MM.1S (cell line): ENCODE results near the gene CACNA1D.

ENCODE experiments used
- EZH2 ChIP-seq: fragments of 300-600 bp; sonication (generic); optimal IDR thresholded peaks from 2 replicates; pipeline ENCODE3; 2017; ENCODE audit warnings: low read depth, mild to moderate bottlenecking, antibody characterized with exemption, low read length, mixed read lengths
- EZH2phosphoT487 ChIP-seq: fragments of 300-600 bp; sonication (generic); IDR thresholded peaks from 2 replicates; pipeline ENCODE4 v1.6.1; 2018; ENCODE audit warnings: antibody characterized with exemption, low read length
- TF ChIP-seq, protein P1 (sequence below): fragments of 300-600 bp; sonication (generic); IDR thresholded peaks from 2 replicates; pipeline ENCODE4 v1.5.1; 2016; ENCODE audit warnings: antibody characterized with exemption, low read length, mixed read lengths

GRCh38 chr3:53650928-53651661, 156.7 kb downstream of the CACNA1D start:
- TF ChIP-seq EZH2 (no peak), EZH2phosphoT487 (no peak)
- TF ChIP-seq, protein P1, sequence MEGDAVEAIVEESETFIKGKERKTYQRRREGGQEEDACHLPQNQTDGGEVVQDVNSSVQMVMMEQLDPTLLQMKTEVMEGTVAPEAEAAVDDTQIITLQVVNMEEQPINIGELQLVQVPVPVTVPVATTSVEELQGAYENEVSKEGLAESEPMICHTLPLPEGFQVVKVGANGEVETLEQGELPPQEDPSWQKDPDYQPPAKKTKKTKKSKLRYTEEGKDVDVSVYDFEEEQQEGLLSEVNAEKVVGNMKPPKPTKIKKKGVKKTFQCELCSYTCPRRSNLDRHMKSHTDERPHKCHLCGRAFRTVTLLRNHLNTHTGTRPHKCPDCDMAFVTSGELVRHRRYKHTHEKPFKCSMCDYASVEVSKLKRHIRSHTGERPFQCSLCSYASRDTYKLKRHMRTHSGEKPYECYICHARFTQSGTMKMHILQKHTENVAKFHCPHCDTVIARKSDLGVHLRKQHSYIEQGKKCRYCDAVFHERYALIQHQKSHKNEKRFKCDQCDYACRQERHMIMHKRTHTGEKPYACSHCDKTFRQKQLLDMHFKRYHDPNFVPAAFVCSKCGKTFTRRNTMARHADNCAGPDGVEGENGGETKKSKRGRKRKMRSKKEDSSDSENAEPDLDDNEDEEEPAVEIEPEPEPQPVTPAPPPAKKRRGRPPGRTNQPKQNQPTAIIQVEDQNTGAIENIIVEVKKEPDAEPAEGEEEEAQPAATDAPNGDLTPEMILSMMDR: no peak
